NCI-H1048 (cell line): ENCODE measurements around the gene ATG101.

Experiments
- DNase-seq: peaks from one replicate; lab custom pipeline; 2025; lab: John Stamatoyannopoulos, UW

Gene ATG101, protein sequence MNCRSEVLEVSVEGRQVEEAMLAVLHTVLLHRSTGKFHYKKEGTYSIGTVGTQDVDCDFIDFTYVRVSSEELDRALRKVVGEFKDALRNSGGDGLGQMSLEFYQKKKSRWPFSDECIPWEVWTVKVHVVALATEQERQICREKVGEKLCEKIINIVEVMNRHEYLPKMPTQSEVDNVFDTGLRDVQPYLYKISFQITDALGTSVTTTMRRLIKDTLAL

DNA sequence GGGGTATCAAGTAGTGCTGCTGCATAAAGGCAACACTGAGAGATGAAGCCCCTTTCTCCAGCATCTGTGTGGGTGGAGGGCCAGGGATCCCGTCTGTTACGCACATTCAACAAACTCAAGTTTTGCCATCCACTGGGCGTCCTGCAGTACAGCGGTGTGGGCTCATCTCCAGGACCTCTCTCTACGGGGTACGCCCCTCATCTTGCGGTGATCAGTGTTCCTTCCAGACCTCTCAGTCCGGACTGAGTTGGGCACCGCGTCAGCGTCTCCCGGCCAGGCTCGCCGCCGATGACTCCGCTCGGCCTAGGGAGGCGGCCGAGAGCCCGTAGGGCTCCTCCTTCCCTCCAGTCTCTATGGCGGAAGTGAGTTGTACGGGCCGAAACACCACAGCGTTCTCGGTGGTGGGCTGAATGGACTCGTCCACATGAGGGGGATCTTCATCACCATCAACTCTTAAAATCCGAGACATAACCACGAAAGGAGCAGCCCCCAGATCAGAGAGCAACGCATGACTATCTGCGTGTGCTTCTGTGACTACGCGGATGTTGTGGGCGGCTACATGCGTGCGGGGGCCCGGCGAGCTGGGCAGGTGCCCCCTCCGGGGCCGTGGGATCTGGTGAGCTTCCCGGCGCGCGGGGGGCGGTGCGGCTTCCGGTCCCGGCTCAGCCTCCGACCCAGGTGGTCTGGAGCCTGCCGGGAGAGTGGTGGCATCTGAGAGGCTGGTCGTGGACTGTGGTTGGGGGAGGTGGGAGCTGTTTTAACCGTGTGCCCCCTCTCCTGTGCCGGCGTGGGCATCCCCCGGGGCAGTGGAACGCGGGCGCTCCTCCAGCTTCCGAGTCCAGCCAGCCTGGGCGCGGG lies at the start of gene ATG101:
ATG101 (plus strand) TSS at position 652 of the 858 bp plus-strand sequence. CDS start 3,673 bp downstream, outside the sequence.
- peak; percentile 84 for DNase-seq

DNA sequence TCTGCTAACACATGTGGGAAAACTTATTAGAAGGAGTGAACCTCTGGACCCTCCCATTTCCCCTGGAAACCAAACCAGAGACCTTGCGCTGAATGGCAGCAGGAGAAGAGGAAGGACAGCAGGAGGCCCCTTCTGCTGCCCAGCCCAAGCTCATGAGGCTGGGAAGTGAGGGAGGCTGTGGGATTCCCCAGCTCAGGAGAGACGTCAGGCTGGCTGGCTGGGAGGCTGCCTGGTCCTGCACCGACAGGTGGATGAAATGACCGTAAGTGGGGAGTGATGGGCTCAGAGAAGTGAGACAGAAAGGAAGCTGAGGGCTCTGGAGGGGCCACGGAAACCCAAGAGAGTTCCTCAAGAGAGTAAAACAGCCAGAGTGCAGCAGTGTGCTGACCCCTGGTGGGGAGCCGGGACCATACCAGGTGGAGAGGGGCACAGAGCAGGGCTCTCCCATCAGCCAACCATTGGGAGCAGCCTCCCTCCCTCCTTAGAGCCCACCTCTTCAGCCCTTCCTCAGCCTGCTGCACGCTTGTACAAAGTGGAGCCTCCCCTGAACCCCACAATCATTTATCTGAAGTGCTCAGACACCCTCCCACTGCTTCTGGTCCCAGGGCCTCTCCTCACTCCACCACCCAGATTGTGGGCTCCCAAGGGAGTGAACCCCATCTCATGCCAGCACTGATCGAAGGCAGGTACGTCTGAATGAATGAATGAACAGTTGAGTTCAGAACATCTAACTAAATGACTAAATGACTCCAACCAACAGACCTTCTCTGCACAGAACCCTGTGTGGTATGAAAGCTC lies 49.0 kb upstream of the ATG101 start:
- DNase-seq = no peak

DNA sequence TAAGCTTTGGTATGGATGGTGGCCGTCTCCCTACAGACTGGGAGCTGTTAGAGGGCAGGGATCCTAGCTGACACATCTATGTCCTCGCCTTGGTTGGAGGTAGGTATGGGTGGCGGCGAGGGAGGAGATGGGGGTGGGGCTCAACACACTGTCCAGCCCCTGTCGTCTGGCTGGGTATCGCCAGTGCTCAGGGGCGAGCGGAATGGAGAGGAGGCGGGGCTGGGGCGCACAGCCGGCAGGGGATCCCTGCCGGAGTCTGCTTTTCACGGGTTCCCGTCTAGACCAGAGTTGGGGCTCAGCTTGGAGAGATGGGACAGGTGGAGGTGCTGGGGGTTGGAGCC lies 47.0 kb upstream of the ATG101 start:
- no peak for DNase-seq

DNA sequence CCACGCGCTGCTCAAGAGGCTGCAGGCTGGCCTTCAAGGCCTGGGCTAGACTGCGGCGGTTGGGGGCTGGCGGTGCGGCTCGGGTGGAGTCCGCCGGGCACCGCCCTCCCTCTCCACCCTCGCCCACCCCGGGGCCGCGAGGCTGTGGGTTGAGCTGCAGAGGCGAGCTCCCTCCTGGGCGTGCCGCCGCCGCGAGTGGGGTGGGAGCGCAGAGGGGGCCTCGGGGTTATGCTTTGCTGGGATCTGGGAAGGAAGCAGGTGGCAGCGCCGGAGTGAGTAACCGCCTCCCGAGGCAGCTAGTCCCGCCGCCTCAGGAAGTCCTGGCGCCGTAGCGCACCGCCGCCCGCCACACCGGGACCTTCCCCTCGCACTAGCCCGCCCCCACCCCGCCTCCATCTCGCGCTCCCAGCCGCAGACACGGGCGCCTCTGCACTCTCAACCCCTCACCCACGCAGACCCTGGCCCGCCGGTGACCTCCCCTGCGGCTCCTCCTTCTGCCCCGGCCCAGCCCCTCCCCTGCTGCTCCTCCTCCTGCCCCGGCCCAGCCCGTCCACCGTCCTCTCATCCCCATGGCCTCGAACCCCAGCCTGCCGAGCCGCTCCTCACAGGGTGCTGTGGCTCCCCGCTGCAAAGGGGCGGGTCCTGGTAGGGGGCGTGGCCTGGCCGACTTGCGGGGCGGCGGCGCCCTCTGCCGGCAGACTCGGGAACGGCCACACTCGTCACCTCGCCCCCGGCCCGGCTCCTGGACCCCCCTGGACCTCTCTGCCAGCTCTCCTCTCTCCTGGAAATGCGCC lies 46.4 kb upstream of the ATG101 start:
- peak; percentile 56 for DNase-seq

DNA sequence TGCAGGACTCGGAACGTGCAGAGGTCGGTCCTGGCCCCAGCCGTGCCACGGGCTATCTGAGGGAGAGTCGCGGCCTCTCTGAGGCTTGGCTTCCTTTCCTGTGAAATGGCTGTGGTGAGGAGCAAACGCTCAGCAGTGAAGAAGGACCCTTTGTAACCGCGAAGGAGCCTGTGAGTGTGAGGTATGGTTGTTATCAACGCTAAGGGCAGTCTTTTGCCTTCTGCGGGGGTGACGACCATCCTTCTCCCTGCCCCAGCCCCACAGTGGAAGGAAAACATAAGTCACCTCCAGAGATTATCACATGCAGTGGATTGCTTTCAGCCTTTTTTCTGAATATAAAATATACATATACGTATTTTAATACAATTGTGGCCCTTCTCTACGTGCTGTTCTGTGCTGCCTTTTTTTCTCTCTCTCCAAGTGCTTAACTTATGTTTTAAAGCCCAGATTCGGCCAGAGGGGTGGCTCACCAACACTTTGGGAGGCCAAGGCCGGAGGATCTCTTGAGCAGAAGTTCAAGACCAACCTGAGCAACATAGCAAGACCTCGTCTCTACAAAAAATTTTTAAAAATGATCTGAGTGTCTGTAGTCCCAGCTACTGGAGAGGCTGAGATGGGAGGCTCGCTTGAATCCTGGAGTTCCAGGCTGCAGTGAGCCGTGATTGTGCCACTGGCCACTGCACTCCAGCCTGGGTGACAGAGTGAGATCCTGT lies 45.6 kb upstream of the ATG101 start:
- no peak for DNase-seq

DNA sequence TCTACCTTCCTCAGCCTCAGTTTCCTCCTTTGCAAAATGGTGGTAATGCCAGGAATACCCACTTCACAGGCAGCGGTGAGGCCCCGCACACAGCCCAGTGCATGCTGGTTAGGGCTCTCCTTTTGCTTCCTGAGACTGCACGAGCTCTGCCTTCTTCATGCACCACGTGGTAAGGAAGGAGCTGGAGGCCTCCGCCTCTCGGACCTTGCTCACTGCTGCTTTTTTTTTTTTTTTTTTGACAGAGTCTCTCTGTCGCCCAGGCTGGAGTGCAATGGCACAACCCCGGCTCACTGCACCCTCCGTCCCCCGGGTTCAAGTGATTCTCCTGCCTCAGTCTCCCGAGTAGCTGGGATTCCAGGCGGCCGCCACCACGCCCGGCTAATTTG lies 44.9 kb upstream of the ATG101 start:
- no peak for DNase-seq

DNA sequence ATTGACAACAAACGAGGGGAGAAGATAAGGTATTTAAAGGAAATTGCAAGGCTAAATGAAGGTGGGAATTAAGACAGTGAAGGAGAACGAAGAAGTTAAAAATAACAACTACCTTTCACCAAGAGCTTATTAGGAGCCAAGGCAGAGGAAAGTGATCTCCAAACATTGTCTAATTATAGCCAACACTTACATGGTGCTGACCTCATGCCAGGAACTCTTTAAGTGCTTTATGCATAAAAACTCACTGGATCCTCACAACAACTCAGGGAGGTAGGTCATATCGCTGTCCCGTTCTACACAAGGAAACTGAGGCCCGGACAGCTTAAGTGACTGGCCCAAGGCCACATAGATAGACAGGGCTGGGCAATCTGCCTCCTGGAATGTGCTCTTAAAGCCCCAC lies 43.5 kb upstream of the ATG101 start:
- no peak for DNase-seq

DNA sequence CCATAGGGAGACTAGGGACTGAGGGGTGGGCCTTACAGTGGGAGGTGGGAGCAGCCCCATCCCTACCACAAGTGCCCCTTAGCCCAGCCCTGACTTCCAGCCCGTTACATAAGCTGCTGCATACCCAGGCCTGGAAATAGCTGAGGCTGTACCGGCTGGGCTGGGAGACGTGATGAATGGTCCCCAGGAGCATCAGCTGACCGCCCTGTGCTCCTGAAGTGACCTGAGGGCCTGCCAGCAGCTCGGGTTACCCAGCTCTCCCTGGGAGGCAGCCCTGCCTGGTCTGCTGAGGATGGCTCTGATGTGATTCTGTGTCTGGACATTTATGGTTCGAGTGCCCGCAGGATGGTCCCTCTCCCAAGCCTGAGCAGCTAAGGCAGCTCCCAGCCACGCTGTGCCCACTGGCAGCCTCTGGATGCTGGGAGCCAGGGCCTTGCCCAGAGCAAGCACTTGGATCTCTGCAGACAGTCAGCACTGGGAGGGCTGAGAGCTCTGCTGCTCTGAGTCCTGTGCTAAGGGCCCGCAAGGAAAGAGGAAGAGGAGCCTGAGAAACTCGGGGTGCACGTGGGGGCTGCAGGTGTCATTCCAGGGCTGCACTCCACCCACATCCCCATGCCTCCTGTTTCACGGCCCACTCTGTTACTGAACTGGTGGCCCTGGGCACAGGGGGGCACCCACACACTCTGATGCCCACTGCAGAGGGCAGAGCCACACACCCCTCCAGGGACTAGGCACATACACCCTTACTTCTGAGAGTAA lies 42.5 kb upstream of the ATG101 start:
- no peak for DNase-seq

DNA sequence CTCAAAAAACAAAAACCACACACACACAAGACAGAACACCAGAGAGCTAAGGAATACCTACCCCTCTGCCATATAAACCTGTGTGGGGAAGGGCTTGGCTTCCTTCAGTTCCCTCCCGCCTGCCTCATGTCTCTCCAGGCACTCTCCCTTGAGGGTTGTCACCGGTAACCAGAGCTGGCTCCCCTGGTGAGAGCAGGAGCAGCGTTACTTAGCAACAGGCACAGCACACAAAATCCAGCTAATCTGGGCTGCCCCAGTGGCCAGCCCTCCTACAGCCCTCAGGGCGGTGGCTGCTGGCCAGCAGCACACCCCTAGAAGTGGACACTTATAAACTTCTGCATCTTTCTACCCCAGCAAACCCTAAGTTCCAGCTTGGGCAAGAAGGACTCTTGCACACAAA lies 40.1 kb upstream of the ATG101 start:
- no peak for DNase-seq

DNA sequence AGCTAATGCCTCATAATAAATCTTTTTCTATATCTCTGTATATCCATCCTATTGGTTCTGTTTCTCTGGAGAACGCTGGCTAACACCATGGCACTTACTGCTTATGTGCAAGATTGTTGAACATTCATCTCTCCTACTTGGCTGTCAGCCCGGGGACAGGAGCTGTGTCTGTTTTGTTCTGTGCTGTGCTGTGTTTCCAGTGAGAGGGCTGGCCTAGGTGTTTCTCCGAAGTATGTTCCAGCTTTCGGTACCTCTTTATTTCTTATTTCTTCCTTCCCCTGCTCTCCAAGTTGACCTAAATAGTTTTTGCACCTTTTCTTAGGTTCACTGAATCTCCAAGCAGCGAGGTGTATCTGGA lies 37.4 kb upstream of the ATG101 start:
- DNase-seq = no peak

DNA sequence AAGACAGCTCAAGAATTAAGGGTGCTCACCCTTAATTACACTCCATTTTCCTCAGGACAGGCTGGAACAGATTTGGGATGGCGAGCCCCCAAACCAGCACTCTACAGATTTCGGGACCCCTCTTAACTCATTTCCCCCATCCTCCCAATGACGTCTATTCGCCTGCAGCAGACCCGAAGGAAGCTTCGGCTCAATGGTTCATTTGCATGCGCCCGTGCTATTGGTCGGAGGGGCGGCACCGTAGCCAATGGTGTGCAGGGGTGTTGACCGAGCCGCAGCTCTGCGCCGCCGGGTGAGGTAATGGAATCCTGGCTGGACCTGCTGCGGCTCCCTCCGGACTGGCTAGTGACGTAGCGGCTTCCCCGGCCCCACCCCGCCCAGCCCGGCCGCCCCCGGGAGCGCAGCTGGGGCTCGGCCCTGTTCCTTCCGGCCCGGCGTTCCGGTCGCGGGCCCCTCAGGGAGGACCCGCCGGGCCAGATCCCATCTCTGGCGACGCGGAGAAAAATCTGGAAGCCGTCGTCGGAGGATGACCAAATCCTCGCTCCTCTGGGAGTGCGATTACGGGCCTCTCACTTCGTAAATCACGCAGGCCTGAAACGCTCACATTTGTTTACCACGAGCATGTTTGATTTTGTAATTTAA lies 36.9 kb upstream of the ATG101 start:
- DNase-seq = peak; percentile 84

DNA sequence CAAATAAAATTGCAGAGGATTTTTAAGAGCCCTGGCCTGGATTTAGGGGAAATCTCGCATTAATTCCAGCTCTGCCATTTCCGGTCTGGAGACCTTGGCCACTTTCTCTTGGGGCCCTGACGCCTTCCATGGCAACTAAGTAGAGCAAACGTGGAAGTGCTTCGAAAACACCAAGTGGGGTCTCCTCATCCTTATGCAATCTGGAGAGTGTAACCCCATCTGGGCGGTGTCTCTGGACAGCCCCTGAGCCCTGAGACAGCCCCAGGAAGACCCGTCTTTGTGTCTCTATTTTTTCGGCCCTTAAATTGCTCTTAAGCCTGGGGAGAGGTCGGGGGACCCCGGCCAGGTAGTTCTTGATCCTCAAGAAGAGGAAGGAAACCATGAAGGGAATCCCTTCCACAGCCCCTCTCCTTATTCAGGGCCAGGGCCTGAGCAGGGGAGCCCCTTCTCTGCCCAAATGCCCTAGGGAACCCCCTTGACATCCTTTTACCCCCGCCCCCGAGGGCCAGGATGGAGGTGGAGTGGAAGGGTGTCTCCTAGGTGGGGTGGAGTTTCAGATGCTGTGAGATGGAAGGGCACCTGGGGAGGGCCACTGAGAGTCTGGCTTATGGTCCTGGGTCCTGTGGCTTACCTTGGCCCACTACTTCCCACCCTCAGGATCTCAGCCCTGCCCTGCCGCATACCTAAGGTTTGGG lies 36.2 kb upstream of the ATG101 start:
- DNase-seq = no peak

DNA sequence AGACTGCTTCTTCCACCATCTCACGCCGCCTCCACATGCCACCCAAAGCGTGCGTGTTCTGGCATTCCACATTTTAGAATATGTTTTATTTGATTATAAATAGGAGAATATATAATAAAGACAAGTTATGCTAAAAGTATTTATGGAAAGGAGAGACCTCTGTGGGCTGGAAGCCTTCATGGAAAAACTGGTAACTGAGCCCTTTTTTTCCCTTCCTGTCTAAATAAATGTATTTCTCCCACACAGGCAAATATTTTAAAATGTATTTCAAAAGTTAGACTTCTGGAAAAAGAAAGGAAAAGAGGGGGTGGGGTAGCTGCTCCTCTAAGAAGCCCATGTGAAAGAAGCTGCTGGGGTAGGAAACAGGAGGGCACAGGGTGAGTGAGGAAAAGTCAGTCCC lies 34.6 kb upstream of the ATG101 start:
- no peak for DNase-seq

DNA sequence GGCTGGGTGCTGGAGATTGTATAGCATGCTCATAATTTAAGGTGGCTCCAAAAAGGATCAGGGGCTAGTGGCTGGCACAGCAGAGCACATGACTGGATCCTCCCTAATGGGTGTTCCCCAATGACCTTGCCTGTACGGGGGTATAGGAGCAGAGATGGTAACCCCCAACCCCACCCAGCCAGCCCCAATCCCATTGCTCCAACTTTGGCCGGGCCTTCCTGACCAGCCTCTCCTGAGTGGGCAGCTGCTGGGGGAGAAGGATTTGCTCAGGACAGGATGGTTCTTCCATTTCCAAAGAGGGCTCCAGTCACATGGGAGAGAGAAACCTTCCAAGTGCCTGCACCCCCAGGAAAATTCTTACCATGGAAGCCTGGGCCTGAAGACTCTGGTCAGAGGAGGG lies 33.9 kb upstream of the ATG101 start:
- DNase-seq = no peak

DNA sequence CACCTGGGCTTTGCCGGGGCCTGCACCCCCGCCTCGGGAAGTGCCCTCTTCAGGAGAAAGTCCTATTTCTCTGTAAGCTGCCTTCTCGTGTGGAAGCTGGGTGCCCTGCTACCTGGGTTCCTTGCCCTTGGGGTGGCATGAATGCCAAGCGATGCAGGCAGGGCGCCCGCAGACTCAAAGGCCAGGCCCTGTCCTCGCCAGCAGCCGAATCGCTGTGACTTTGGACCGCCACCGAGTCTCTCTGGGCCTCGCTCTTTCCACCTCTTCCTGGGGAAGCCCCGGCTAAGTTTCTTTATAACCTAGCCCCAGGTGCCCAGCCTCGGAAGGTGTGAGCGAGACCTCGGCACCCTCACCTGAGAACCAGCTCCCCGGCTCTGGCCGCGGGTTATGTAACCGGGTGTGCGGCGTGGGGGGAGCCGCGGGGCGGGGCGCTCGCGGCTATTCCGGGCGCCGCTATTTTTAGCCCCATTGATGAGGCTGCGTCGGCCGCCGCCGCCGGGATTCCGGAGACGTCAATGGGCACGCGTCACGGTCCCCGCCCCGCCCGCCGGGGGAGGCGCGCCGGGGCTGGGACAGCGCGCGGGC lies 33.1 kb upstream of the ATG101 start:
- peak; percentile 55 for DNase-seq

DNA sequence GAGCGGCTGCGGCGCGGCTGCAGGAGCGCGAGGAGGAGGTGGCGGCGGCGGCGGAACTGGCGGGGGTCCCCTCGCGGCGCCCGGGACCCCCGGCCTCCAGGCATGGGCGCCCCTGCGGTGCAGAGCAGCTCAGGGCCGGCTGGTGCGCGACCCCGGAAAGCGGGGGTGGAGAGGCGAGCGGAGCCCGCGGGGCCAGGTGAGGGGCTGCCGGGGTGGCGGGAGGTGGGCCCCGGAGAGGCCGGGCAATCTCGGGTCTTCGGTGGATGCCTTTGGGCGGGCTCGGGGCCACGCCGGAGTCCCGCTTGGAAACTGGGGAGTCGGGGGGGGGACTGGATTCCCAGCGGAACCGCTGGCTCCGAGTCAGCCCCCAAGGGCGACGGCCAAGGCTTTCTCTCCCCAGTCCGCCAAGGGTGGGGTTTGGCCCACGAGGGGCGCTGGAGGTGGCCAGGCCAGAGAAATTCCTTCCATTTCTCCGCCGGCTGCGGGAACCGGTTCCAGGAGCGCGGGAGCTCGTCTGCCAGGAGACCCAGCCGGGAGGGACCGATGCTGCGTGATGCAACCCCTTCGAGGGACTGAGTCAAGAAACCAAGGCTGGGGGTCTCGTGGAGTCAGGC lies 32.4 kb upstream of the ATG101 start:
- no peak for DNase-seq

DNA sequence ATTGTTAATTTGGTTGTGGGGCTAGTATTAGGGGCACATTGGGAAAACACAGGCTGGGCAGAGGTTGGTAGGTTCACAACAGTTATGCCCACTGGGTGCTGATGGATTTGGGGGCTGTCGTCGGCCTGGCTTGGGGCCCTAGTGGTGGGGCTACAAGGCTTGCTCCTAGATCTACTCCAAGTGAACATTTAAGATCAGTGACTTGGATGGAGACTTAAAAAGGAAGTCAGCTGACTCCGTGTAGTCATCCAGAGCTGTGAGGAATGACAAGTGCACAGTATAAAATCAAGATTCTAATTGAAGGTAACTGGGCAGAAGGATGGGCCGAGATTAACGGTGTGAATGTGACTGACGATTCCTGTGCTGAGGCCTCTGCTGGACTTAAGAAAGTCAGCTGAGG lies 31.3 kb upstream of the ATG101 start:
- no peak for DNase-seq

DNA sequence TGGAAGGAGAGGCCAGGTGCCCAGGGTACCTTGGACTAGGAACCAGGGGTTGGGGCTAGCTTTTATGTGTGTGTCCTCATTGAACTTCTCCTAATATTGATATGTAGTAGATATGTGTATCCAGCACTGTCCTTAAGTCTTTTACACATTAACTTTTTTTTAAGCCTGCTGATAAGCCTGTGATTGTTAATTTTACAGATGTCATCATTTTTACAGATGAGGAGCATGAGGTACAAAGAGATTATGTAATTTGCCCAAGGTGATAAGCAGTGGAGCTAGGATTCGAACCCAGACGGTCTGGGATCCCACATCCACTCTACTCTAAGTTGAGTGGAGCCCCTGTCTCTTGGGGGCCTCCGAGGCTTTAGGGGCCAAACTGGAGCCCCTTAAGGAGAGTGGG lies 28.7 kb upstream of the ATG101 start:
- DNase-seq = no peak

DNA sequence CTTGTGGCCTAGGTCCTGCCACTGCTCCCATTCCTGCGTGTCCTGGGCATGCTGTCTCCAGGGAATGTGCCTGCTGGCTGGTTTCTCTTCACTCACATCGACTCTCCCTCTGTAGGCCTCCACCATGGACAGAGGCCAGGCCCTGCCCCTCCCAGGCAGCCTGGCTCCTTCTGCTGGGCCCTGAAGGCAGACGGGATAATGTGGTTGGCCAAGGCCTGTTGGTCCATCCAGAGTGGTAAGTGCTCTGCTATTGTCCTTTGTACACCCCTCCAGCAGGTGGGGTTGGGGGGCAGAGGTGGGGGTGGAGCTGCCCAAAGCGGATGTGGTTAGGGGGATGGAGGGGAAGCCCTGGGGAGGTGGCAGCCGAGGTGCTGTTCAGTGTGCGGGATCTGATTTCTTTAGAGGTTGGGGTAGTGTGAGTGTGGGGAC lies 28.1 kb upstream of the ATG101 start:
- no peak for DNase-seq
